GM21723 (cell line): ENCODE measurements around the gene SLC2A8.

Experiments used
- ATAC-seq: cut with Tn5 transposase; IDR thresholded peaks from one replicate; pipeline ENCODE4 v1.9.1; 2021; ENCODE audit warnings: mild to moderate bottlenecking, moderate library complexity; ENCODE audit not compliant: unreplicated experiment

The SLC2A8 gene

DNA sequence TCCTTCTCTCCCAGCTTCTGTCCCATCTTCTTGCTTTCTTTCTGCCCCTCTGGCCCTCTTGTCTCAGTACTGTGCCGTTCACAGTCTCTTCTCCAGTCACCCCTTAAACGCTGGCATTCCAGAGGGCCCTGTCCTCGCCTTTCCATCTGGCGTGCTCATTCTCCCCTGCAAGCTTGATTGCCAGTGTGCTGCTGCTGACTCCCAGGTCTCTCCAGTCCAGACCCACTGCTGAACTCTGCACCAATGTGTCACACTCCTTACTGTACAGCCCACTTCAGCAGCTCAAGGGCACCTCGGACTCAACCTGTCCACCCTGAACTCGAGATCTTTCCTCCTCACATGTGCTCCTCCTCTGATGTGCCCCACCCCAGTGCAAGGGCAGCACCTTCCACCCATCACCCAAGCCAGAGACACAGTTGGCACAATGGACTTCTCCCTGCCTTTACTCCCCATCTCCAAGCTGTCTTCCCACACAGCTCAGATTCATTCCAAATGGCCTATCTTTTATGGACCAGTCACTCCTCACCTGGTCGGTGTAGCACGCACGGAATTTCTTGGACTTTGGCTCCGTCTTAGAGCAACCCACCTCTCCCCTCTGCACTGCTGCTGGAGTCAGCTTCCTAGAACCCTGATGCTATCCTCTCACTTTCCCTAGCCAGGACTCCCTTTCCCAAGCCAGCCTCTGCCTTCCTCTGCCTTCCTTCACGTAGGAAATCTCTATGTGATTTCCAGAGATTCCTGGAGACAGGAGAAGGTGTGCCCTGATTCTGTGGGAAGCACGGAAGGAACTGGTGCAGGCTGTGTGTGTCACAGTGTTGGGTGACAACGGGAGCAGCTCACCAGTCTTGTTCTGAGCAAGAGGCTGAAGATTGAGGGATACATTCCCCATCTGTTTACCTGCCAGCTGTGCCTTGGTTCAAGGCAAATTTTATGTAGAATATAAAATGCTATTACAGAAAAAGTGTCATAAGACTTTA lies 26.0 kb upstream of the SLC2A8 start:
- no peak for ATAC-seq

DNA sequence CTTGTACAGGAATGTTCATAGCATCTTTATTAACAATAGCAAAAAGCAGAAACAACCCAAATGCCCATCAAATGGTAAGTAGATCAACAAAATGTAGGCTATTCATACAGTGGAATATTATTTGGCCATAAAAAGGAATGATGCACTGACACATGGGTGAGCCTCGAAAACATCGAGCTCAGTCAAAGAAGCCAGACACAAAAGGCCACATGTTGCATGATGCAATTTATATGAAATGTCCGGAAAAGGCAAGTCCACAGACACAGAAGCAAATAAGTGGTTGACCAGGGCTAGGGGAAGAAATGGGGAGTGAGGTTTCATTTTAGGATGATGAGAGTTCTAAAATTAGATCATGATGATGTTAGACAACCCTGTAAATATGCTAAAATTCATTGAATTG lies 16.5 kb upstream of the SLC2A8 start:
- ATAC-seq = no peak

DNA sequence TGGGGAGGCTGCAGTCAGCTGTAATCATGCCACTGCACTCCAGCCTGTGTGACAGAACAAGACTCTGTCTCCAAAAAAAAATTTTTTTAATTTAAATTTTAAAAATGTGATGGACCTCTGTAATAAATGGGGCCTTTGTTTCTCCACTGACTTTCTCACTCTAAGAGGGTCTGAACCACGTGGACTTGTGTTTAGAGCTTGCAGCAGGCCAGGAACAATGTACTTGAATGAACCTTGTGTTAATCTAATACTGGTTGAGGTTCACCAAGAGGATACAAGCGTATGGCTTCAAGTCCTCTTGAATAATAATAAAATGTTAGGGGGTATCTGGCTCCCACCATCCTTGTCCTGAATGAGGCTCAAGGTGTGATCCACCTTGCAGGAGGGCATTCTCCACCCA lies 14.4 kb upstream of the SLC2A8 start:
- ATAC-seq = no peak

DNA sequence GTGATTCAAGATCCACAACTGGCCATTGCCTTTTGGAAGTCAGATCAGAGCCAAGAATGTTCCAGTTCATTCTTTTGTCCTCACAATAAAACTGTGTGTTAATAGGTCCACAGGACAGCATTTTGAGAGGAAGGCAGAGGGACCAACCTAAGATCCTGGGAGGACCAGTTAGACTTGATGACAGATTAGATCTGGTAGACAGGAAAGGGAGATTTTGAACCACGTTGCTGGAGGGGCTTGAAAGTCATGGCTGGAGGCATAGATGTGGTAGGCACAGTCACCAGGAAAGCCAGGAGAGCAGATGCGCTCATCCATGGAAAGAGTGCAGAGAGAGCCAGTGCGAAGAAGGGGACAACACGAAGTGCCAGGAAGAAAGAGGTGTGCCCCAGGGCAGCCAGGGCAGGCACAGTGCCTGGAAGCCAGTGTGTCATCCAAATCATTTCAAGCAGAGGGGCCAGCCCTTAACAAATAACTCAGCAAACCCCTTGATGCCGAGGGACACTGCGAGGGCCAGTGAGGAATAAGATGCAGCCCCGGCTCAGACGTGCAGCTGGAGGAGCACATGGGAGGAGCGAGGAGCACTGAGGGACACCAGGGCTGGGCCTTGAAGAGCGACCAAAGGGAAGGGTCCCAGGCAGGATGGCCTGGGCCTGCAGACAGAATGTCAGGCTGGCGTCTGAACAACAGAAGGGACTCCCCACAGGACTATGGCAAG lies 12.8 kb upstream of the SLC2A8 start:
- ATAC-seq = no peak

DNA sequence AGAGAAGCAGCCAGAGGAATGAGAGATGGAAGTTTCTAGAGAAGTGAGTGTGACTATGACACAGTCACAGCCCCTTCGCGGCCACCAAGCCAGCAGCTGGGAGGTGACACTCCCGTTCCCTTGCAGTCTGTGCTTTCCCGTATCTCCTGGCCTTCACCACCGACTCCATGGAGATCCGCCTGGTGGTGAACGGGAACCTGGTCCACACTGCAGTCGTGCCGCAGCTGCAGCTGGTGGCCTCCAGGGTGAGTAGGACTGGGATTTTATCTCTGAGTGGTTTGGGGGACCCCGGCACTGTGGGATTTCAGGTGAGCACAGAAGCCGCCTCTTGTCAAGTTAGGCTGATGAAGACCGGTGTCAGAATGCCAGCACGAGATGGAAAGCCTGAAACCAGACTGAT lies 12.1 kb upstream of the SLC2A8 start:
- ATAC-seq = no peak

DNA sequence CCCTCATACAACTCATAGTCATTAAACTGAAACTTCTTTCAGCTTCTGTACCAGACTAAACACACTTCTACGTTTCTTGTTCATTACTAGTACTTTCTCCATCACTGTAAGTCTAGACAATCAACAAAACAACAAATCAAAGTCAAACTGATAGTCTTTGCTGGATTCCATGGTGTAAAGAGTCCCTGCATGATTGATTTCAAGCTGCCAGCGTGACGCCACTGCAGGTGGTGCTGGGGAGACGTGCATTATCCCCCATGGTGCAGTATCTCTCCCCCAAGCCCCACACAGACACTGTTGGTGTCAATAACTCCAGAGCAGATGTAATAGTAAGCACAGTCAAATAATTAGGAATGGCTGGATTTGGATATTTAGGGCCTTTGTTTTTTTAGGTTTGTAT lies 10.7 kb upstream of the SLC2A8 start:
- ATAC-seq = no peak

DNA sequence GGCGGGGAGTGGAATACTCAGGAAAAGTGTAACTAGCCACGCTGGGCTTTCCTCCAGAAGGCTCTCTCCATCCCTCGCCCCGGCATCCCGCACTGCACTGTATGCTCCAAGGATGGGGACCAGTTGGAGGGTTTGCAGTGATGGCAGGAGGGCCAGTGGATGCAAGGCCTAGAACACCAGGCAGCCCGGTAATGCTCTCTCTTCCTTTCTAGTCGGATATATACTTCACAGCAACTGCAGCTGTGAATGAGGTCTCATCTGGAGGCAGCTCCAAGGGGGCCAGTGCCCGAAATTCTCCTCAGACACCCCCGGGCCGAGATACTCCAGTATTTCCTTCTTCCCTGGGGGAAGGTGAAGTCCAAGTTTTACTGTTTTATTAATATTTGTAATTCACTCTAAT lies 10.0 kb upstream of the SLC2A8 start:
- no peak for ATAC-seq

DNA sequence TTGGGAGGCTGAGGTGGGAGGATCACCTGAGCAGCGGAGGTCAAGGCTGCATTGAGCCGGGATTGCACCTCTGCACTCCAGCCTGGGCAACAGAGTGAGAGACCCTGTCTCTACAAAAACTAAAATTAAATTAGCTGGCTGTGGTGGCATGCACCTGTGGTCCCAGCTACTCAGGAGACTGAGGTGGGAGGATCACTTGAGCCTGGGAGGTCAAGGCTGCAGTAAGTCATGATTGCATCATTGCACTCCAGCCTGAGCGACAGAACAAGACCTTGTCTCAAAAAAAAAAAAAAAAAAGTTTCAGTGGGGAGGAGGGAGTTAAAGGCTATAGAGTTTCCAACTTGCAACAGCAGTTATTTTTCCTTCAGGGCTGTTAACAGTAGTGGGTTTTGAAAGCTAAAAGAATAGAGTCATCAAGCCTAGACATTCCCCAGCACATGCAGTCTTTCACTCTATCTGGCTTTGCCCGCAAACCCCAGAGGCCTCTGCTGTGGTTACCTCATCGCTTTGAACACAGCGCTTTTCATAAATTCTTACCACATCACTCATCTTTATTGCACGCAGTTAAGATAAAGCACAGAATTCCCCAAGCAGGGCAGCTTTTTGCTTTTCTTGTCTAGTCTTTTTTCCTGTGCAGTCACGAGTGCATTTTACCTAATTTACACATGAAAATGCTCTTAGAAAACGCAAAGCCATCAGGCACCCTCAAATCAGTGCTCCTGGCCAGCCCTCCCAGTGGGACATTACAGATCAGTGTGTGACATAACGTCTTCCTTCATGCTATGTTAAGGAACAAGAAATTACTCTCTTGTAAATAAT lies 8.7 kb upstream of the SLC2A8 start:
- ATAC-seq = peak; percentile 81

DNA sequence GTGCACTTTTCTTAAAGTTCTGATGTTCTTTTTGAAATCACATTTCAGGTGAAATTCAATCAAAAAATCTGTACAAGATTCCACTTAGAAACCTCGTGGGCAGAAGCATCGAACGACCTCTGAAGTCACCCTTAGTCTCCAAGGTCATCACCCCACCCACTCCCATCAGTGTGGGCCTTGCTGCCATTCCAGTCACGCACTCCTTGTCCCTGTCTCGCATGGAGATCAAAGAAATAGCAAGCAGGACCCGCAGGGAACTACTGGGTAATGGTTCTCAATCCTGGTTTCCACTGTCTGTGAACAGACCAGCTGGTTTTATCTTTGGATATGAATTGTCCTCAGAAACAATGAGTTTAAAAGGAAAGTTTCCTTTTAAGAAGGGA lies 8.1 kb upstream of the SLC2A8 start:
- no peak for ATAC-seq

DNA sequence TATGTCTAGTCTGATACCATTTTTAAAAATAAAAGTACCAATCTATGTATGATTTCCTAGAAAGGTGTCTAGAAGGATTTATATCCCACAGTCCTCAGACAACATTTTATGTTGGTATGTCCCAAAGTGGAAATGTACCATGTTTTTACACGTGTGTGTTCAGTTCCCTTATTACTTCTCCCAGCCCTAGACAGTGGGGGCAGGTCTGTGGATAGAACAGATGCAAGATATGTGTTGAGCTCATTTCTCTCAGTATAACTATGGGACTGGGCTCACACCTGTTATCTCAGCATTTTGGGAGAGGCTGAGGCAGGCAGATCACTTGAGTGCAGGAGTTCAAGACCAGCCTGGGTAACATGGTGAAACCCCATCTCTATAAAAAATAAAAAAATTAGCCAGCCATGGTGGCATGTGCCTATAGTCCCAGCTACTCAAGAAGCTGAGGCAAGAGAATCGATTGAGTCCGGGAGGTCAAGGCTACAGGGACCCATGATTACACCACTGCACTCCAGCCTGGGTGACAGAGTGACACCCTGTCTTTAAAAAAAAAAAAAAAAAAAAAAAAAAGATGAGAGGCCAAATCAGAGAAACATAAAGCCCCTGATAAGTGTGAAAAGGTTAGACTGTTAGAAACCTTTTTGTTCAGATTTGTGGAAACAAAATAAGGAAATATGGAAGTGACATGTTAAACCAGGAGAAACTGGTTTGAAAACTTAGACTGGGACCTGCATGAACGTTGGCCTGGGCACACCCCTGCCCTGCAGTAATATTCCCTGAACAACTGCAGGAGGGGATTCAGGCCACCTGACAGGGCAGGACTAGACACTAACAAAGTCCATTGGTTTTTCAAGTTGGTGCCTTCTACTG lies 7.4 kb upstream of the SLC2A8 start:
- ATAC-seq = no peak

DNA sequence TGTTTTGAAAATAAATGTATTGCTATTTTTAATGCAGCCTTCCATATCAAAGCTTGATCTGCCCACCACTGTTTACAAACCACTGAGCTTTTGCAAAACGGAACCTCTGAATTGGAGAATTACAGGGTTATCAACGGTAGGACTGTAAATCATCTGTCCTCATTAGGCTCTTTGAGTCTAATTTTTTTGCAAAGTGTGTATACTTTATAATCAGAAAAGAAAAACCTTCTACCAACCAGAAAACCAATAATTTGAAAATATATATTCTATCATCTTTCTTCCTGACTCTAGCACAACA lies 6.8 kb upstream of the SLC2A8 start:
- no peak for ATAC-seq

DNA sequence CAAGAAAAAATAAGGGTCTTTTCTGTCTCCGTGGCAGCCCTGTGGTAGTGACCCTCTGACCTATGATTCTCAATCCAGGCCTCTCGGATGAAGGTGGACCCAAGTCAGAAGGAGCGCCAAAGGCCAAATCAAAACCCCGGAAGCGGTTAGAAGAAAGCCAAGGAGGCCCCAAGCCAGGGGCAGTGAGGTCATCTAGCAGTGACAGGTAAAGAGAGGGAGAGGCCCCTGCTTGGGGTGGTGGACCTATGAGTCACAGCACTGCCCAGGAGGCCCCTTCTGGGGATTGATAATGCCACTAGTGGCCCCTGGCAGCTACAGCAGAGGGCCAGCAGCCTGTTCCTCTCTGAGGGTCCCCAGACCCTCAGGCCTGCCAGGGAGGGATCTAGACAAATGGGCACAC lies 6.4 kb upstream of the SLC2A8 start:
- no peak for ATAC-seq

DNA sequence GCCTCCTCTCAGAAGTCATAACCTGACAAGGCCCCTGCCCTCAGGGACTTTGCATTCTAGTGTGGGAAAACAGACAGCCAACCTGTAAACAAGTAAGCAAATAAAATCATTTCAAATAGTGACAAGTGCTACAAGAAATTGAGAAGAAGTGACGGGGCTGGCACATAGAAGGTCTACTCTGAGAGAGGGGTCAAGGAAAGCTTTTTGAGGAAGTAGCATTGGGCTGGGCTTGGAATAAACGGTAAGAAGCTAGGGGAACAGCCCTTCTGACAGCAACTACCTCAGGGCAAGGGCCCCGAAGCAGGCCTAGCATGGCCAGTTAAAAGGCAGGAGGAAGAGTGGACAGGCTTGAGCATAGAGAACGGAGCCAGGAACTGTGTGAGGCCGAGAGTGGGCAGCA lies 4.8 kb upstream of the SLC2A8 start:
- no peak for ATAC-seq

DNA sequence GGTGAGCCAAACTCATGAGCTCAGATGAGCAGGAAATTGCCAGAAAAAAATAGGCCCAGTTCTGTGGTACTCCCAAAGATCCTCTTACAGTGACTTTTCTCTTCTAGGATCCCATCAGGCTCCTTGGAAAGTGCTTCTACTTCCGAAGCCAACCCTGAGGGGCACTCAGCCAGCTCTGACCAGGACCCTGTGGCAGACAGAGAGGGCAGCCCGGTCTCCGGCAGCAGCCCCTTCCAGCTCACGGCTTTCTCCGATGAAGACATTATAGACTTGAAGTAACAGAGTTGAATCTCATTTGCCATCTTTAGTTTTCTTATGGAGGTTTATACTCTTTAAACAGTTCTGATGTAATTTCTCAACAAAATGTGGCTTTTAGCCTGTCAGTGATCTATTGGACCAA lies 4.0 kb upstream of the SLC2A8 start:
- ATAC-seq = no peak

DNA sequence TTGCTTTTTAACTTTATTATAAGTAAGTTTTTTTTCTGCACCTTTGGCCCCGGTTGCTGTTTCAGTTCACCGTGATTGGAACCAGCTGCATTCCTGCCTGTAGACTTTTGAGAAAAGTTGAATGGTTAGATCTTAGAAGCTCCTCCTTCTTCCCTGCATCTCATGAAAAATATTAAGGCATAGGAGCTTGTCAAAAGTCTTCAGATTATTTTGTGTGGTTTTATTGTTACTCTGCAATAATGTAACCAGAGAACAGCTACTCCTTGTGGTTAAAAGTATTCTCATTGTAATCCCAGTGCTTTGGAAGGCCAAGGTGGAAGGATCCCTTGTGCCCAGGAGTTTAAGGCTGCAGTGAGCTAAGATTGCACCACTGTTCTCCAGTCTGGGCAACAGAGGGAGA lies 3.3 kb upstream of the SLC2A8 start:
- ATAC-seq = no peak

DNA sequence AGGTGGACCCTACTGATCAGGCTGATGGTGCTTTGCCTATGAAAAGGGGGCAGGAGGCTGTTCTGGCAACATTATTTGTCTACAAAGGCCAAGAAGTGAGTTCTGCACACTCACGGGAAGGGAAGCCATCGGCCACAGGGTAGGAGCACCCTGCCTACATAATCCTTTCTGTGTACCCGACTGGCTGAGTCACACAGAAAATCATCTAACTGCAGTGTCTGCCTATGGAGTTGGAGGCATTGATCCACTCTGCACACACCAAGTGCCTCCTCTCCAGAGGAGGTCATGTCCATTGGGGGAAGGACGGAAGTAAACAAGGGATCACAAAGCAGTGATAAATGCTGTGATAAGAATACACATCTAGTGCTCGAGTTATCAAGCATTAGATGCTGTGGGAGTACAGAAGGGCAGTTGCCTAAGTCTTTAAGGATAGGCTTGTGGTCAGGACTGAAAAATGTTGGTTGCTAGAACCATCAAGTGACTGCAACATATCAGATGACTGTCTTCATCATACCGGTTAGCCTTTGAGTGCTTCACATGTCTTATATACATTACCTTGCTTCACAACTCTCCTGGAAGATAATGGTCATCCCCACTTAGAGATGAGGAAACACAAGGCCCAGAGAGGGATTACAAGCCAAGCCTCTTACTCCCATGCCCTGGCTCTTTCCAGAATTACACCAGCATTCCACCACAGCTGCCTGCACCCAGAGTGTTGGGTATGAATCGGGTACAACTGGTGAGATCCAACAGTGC lies 1.3 kb upstream of the SLC2A8 start:
- ATAC-seq = no peak

DNA sequence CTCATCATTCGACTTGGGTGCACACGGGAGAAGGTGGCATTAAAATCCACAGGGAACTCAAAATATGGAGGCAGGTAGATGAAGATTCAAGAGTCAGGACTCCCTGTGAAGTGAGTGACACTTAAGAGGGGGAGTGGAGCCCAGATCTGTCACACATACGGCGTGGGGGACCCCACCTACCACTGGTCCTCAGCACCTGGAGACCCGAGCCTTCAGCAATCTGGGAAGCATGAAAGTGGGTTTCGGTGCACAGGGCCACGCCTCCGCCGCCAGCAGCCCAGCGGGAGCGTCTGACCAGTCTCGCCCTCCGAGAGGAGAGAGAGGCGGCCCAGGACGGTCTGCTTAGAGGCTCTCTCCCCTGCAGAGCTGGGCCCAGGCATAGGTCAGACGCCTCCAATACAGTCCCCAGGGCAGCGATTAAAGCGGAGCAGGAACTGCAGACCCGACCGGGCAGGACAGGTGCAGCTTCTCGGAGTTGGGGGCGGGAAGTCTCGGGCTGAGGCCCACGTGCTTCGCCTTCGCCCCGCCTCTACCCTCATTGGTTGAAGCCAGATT lies 639 bp upstream of the SLC2A8 start:
- no peak for ATAC-seq

DNA sequence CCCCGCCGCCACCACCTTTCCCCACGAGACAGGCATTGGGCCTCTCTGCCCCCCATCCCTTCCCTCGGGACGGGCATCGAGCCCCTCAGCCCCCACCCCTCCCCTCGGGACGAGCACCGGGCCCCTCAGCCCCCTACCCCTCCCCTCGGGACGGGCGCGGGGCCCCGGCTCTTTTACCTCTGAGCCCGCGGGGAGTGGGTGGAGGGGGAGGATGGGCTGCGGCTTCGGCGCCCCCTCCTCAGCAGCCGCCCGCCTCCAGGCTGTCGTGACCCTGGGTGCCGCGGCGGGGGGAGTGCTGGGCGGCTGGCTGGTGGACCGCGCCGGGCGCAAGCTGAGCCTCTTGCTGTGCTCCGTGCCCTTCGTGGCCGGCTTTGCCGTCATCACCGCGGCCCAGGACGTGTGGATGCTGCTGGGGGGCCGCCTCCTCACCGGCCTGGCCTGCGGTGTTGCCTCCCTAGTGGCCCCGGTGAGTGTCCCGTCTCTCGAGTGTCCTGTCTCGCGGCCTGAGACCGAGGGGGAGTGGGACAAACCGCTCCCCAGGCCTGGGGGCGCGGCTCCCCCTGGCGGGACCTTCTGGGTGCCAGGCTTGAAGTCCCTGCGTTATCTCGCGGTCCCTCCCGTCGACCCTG lies 791 bp downstream of the SLC2A8 start:
- ATAC-seq = no peak

DNA sequence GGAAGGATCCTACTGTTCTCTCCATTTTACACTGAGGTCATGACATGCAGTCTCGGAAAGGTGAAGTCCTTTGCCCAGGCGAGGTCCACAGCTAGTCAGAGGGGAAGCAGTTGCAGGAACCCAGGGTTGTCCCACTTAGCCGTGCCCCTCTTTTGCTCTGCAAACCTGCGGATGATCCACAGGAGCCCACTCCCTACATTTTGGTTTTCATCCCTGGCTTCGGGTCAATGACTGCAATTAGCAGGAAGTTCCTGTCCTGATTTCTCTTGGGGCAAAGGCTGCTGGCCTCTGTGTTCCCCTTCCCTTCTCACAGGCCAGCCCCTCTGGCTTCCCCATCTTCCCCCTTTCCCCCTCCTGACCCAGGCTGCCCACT lies 1.3 kb downstream of the SLC2A8 start:
- ATAC-seq = no peak
